HL-60 (cell line): ENCODE data around the gene NAT9.

Experiments
- DNase-seq, 2 experiments: peaks; one replicate each; pipeline ENCODE4 v3.0.0-alpha.2; 2010 to 2020; ENCODE audit warnings: low read depth in 1 of 2, low spot score in 1 of 2
- H3K27ac ChIP-seq: fragments of 250-450 bp; sonication (Bioruptor Pico); replicated peaks from 2 replicates; pipeline ENCODE4 v1.5.1; 2020; ENCODE audit warnings: mild to moderate bottlenecking, moderate library complexity
- H3K27me3 ChIP-seq: fragments of 250-450 bp; sonication (Bioruptor Pico); 2 replicates; pipeline ENCODE4 v1.5.1; 2021; ENCODE audit warnings: mild to moderate bottlenecking, moderate library complexity; ENCODE audit not compliant: insufficient read depth, poor library complexity, severe bottlenecking
- H3K4me3 ChIP-seq: replicated peaks from 2 replicates; pipeline ENCODE4 v1.5.1; 2011; ENCODE audit warnings: mild to moderate bottlenecking, control low read depth, low read length; ENCODE audit not compliant: insufficient read depth
- CTCF ChIP-seq: IDR thresholded peaks from one replicate; pipeline ENCODE4 v1.5.1; 2011; ENCODE audit warnings: low read length, control low read depth, inconsistent platforms; ENCODE audit not compliant: insufficient read depth
- GABPA ChIP-seq: IDR thresholded peaks from 2 replicates; pipeline ENCODE4 v1.6.1; 2012; ENCODE audit warnings: low read depth
- POLR2AphosphoS5 ChIP-seq: IDR thresholded peaks from 2 replicates; pipeline ENCODE4 v1.6.1; 2012; ENCODE audit warnings: low read depth
- REST ChIP-seq: IDR thresholded peaks from 2 replicates; pipeline ENCODE4 v1.6.1; 2012; ENCODE audit warnings: low read depth; ENCODE audit not compliant: insufficient replicate concordance
- SPI1 ChIP-seq: IDR thresholded peaks from 2 replicates; pipeline ENCODE4 v1.6.1; 2012; ENCODE audit warnings: low read depth, mild to moderate bottlenecking, borderline replicate concordance

Gene NAT9

GRCh38 chr17:74780443-74781238, 4.5 kb upstream of the NAT9 start:
- DNase-seq: peak in 1 of 2 experiments; percentile 66
- Histone ChIP-seq H3K4me3 (no peak overlapping the region), H3K27me3 (no peaks in the 10 kb centered on the region), H3K27ac (peak overlapping the region; percentile 63)
- TF ChIP-seq CTCF (peak; percentile 64), REST (no peak)

GRCh38 chr17:74779948-74780400, 3.8 kb upstream of the NAT9 start:
- DNase-seq: peak; percentile 98 to 99
- H3K27me3 ChIP-seq: no peaks in the 10 kb centered on the region
- no peak overlapping the region for H3K4me3 ChIP-seq
- TF ChIP-seq CTCF: no peak
- TF ChIP-seq REST: peak; percentile 43
- peak; percentile 80; the same call in 1 of the 2 replicates for TF ChIP-seq SPI1
- TF ChIP-seq POLR2AphosphoS5: peak; percentile 100
- peak; percentile 60; the same call in 1 of the 2 replicates for TF ChIP-seq GABPA
- peak overlapping the region; percentile 84 for H3K27ac ChIP-seq

- peak in 1 of 2 experiments; percentile 23 for DNase-seq
- no peaks in the 10 kb centered on the region for H3K27me3 ChIP-seq
- H3K27ac ChIP-seq: peak overlapping the region; percentile 84
- no peak for TF ChIP-seq SPI1
- TF ChIP-seq REST: no peak
- no peak for TF ChIP-seq GABPA
- TF ChIP-seq POLR2AphosphoS5: no peak
- no peak for TF ChIP-seq CTCF
- H3K4me3 ChIP-seq: no peak overlapping the region
Observed at GRCh38 chr17:74779501-74779900, 3.4 kb upstream of the NAT9 start.
